SK-MEL-5 (cell line): ENCODE data around the gene NUP160. TPM values are rescaled to one million over a fixed set of nuclear protein-coding genes. Genes with fewer than 3 reads are reported as not detected.
"Not testable (repeated sequence)": the region's sequence is repeated elsewhere in the genome, so short reads cannot be mapped to it uniquely, and the experiment has no call there.

Experiments
- DNase-seq: peaks from one replicate; pipeline ENCODE4 v3.0.0-alpha.2; 2016; ENCODE audit warnings: low read depth, low spot score
- in situ Hi-C: cut with HindIII; loops from 2 replicates; pipeline ENCODE4 v1.10.0; 2016; ENCODE audit warnings: low sequenced_read_pairs, high pct_unique_total_duplicates, low pct_unique_long_range_greater_than_20kb
- small RNA-seq, 2 experiments: library from RNA; depleted of rRNA; stranded (forward); fragments of <200 nt; gene quantifications; one replicate each; pipeline ENCODE3, GENCODE V24; 2014
- total RNA-seq: library from RNA; depleted of rRNA; stranded (reverse); fragments of >200 nt; shearing (Covaris generic); gene quantifications from 2 replicates; pipeline ENCODE4 v1.2.3, GENCODE V29; 2014; rRNA removed

NUP160 gene
- total RNA-seq, 1 experiment from 2014 or later = 33.7 TPM

- in situ Hi-C loops = no loop called here
- DNase-seq = no peak
Measured at GRCh38 chr11:47765086-47765485, 83.1 kb downstream of the NUP160 start.

- in situ Hi-C loops, DNase-seq: not testable (repeated sequence)
Measured at GRCh38 chr11:47759291-47759690, 88.9 kb downstream of the NUP160 start.

GRCh38 chr11:47756208-47756607, 91.9 kb downstream of the NUP160 start:
- DNase-seq = no peak
- in situ Hi-C loops = no loop called here

DNA sequence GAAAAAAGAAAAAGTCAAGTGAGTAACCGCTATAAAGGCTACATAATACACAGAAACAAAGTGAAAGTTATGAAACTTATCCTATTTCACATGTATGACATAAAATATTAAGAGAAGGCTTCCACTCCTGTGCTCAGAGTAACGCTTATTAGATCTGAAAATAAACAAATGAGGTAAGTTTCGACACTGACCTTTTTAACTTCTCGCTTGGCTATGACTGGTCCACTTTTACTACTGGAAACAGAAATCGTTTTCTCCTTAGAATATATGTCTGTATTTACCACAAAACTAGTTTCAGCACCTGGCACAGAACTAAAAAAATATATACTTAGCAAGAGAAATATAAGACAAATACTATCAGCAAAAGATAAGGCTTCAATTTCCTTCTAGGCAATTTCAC, 97.4 kb downstream of the NUP160 start:
- no peak for DNase-seq
- in situ Hi-C loops = no loop called here

DNA sequence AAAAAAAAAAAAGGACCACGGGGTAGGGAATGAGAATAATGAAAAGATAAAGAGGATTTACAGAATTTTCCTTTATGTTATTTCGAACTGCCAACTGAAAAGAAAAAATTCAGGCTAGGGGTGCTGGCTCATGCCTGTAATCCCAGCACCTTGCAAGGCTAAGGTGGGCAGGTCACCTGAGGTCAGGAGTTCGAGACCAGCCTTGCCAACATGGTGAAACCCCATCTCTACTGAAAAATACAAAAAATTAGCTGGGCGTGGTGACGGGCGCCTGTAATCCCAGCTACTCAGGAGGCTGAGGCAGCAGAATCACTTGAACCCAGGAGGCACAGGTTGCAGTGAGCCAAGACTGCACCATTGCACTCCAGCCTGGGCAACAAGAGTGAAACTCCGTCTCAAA, 105.7 kb downstream of the NUP160 start:
- DNase-seq, in situ Hi-C loops: not testable (repeated sequence)

GRCh38 chr11:47737817-47738216, 110.3 kb downstream of the NUP160 start:
- in situ Hi-C loops, DNase-seq: not testable (repeated sequence)

GRCh38 chr11:47732271-47732670, 115.9 kb downstream of the NUP160 start:
- DNase-seq = no peak
- in situ Hi-C loops = no loop called here

GRCh38 chr11:47731475-47731874, 116.7 kb downstream of the NUP160 start:
- in situ Hi-C loops = no loop called here
- no peak for DNase-seq

Small RNA genes lying within 50 kb of the gene (small RNA-seq; reads per million reads assigned to genes)
- gene AC021443.1 = 0 to 0.05 reads per million in 2 experiments
- 0 reads per million in 2 experiments for gene RF00019
- 0 to 0.05 reads per million in 2 experiments for gene RNA5SP340

Other genes with a start within 250 kb of the NUP160 start
- 154 and 227 TPM in 2 replicates for gene MTCH2, start 205.8 kb downstream of the NUP160 start, total RNA-seq
- 1.5 and 4.3 TPM in 2 replicates for gene AGBL2, start 133.0 kb downstream of the NUP160 start, total RNA-seq
- 37.8 and 38.7 TPM in 2 replicates for gene FNBP4, start 81.0 kb downstream of the NUP160 start, total RNA-seq
- gene PTPRJ, start 132.2 kb upstream of the NUP160 start, total RNA-seq = 39.4 and 40.1 TPM in 2 replicates